H1 (cell line): ENCODE measurements around the gene SLC39A6. TPM values are rescaled to one million over a fixed set of nuclear protein-coding genes. Genes with fewer than 3 reads are reported as not detected.

Experiments used
- ATF3 ChIP-seq: IDR thresholded peaks from 2 replicates; pipeline ENCODE4 v1.6.1; 2011; ENCODE audit warnings: low read depth, mild to moderate bottlenecking, low read length; ENCODE audit not compliant: insufficient read depth
- TCF12 ChIP-seq: IDR thresholded peaks from 2 replicates; pipeline ENCODE4 v1.6.1; 2011; ENCODE audit warnings: low read depth, mild to moderate bottlenecking, low read length
- polyA plus RNA-seq, 7 experiments: library from polyadenylated mRNA; depleted of rRNA in 3 of 7; stranded (reverse) in 5 of 7; unstranded in 2 of 7; fragments of >200 nt in 5 of 7; fragments of 200-250 nt in 2 of 7; gene quantifications; 1 replicate in 5 of 7; 2 replicates in 1 of 7; 4 replicates in 1 of 7; pipeline versions ENCODE4 v1.2.1 to v1.2.3, GENCODE V29; 2011 to 2013; ENCODE audit warnings: missing spikeins in 2 of 7, mixed read lengths in 2 of 7
- total RNA-seq: library from RNA; stranded (reverse); fragmentation: NEBNext Ultra II Directional; extraction: Animal tissue kit (Norgen Biotek cat#: 25700); gene quantifications from 2 replicates; pipeline ENCODE4 v1.2.1, GENCODE V29; 2021
- TF ChIP-seq, protein P1 (sequence below): IDR thresholded peaks from 2 replicates; pipeline ENCODE4 v1.6.1; 2011; ENCODE audit warnings: low read length, improper control_type of control experiment

The SLC39A6 gene
- total and polyA plus RNA-seq, 2 of the 8 experiments (the other 6 are each of a cell fraction or from before 2014, with no cell fraction given) = 36.8 to 55.4 TPM

- TF ChIP-seq, protein P1, sequence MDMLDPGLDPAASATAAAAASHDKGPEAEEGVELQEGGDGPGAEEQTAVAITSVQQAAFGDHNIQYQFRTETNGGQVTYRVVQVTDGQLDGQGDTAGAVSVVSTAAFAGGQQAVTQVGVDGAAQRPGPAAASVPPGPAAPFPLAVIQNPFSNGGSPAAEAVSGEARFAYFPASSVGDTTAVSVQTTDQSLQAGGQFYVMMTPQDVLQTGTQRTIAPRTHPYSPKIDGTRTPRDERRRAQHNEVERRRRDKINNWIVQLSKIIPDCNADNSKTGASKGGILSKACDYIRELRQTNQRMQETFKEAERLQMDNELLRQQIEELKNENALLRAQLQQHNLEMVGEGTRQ = no peak
- TF ChIP-seq TCF12 (no peak), ATF3 (no peak)
Measured at GRCh38 chr18:36126668-36127067, 2.5 kb downstream of the SLC39A6 start (continued).
